Gastroesophageal sphincter (tissue), 4 donors: ENCODE measurements around the gene MOB3B. TPM values are rescaled to one million over a fixed set of nuclear protein-coding genes. Genes with fewer than 3 reads are reported as not detected.

Experiments
- ATAC-seq: fragments of 150-250 bp; one replicate; pipeline ENCODE4 v1.9.1; 2016; ENCODE audit warnings: mild to moderate bottlenecking, moderate library complexity
- H3K27ac ChIP-seq, 4 donors: fragments of 200-600 bp; sonication (generic) in 3 of 4; 1 replicate in 3 of 4; 2 replicates in 1 of 4; pipeline ENCODE4 v1.5.1; 2016 to 2019
- H3K27me3 ChIP-seq: fragments of 200-600 bp; sonication (generic); one replicate; pipeline ENCODE4 v1.5.1; 2019
- H3K36me3 ChIP-seq, 2 donors: fragments of 200-600 bp; sonication (generic); one replicate each; pipeline ENCODE4 v1.5.1; 2019; ENCODE audit warnings: control low read depth in 1 of 2
- H3K4me1 ChIP-seq, 3 donors: fragments of 200-600 bp; sonication (generic); 1 replicate in 2 of 3; 2 replicates in 1 of 3; pipeline ENCODE4 v1.5.1; 2016 to 2019; ENCODE audit warnings: control low read depth in 2 of 3
- H3K4me3 ChIP-seq, 2 donors: fragments of 200-600 bp; sonication (generic); one replicate each; pipeline ENCODE4 v1.5.1; 2019; ENCODE audit warnings: mild to moderate bottlenecking in 1 of 2, moderate library complexity in 1 of 2
- H3K9me3 ChIP-seq, 3 donors: fragments of 200-600 bp; sonication (generic); one replicate each; pipeline ENCODE4 v1.5.1; 2017 to 2019; ENCODE audit warnings: control low read depth in 2 of 3
- EP300 ChIP-seq: sonication (generic); formaldehyde crosslinking; IDR thresholded peaks from one replicate; pipeline ENCODE4 v1.6.1; 2017; ENCODE audit warnings: antibody characterized with exemption, mild to moderate bottlenecking
- POLR2A ChIP-seq, 2 donors: fragments of 450-650 bp; IDR thresholded peaks; one replicate each; pipeline ENCODE4 v1.6.1; 2017; ENCODE audit warnings: antibody characterized with exemption in 2 of 2, mild to moderate bottlenecking in 2 of 2, moderate library complexity in 1 of 2
- POLR2AphosphoS5 ChIP-seq: sonication (generic); formaldehyde crosslinking; IDR thresholded peaks from one replicate; pipeline ENCODE4 v1.6.1; 2017; ENCODE audit warnings: antibody characterized with exemption
- WGBS, 2 donors: methylation state at CpG; one replicate each; pipeline ENCODE4 v1.1.5; 2018; ENCODE audit warnings: low coverage in 1 of 2; 5-methylcytosine and 5-hydroxymethylcytosine counted together
- total RNA-seq, 4 donors: library from RNA; depleted of rRNA; stranded (reverse); fragments of >200 nt; gene quantifications; one replicate each; pipeline ENCODE4 v1.1.0, GENCODE V29; 2016
- TF ChIP-seq, protein P1 (sequence below), 4 experiments: fragments of 200-600 bp in 2 of 4; fragments of 450-650 bp in 2 of 4; sonication (generic) in 1 of 4; IDR thresholded peaks; one replicate each; pipeline ENCODE4 v1.5.1; 2017 to 2019; ENCODE audit warnings: antibody characterized with exemption in 4 of 4, mild to moderate bottlenecking in 2 of 4, moderate library complexity in 2 of 4

MOB3B gene
- total RNA-seq, 4 donors from 2014 or later = 10.2 to 12.4 (median 11.6) TPM

DNA sequence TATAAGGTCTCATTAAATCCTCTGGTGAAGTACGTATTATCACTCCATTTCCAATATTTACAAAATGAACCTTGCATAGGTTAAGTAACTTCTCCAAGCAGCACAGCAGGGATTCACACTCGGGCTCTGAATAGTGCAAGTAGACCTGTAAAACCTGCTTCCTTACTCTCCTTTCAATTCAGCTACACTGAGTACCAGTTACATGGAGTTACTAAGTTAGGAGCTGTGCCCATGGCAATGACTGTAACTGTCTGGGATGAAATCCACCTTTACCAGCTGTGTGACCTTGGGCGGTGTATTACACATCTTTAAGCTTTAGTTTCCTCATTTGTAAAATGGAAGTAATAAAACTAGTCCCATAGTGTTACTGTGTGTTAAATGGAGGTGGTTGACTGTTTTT lies 15.9 kb upstream of the MOB3B start:
- Histone ChIP-seq H3K36me3 (peaks cover 0 to 20% of the 10 kb centered on the region in 2 donors), H3K4me3 (no peak overlapping the region), H3K27ac (no peak overlapping the region), H3K27me3 (no peaks in the 10 kb centered on the region), H3K9me3 (no peaks in the 10 kb centered on the region), H3K4me1 (peaks cover 7 to 38% (median 13%) of the 10 kb centered on the region in 3 donors)
- TF ChIP-seq POLR2AphosphoS5 (no peak), EP300 (no peak), POLR2A (IDR thresholded peaks at IDR 0.05) (no peak)
- TF ChIP-seq, protein P1, sequence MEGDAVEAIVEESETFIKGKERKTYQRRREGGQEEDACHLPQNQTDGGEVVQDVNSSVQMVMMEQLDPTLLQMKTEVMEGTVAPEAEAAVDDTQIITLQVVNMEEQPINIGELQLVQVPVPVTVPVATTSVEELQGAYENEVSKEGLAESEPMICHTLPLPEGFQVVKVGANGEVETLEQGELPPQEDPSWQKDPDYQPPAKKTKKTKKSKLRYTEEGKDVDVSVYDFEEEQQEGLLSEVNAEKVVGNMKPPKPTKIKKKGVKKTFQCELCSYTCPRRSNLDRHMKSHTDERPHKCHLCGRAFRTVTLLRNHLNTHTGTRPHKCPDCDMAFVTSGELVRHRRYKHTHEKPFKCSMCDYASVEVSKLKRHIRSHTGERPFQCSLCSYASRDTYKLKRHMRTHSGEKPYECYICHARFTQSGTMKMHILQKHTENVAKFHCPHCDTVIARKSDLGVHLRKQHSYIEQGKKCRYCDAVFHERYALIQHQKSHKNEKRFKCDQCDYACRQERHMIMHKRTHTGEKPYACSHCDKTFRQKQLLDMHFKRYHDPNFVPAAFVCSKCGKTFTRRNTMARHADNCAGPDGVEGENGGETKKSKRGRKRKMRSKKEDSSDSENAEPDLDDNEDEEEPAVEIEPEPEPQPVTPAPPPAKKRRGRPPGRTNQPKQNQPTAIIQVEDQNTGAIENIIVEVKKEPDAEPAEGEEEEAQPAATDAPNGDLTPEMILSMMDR (IDR thresholded peaks at IDR 0.05) = no peak
- ATAC-seq = no peak
- WGBS, 2 donors = 81 to 100% methylated on average over 3 of the region's 3 CpGs

DNA sequence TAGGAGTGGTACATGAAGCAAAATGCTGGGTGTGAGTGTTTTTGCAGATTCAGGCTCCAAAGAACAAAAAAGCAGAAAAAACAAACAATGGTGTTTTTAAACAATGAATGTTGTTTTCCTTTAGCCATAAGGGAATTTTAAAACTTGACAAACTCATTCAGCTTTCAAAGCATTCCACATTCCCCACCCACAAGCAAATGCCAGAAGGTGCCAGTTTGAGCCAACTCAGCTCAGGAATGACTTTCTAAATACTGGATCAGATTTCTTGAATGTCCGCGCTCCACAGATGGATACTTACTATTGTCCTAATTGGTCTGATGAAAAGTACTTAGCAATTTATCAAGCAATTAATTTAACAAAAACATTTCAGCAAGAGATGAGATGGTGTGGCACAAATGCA lies 12.9 kb upstream of the MOB3B start:
- no peaks in the 10 kb centered on the region for H3K9me3 ChIP-seq
- peaks cover 17 to 58% (median 20%) of the 10 kb centered on the region in 3 donors for H3K4me1 ChIP-seq
- H3K4me3 ChIP-seq = no peak overlapping the region
- 42 to 77% methylated on average over 2 of the region's 2 CpGs for whole genome bisulfite sequencing, 2 donors
- no peak for TF ChIP-seq POLR2A (IDR thresholded peaks at IDR 0.05)
- no peak for TF ChIP-seq EP300
- TF ChIP-seq, protein P1 (IDR thresholded peaks at IDR 0.05) = no peak
- TF ChIP-seq POLR2AphosphoS5 = no peak
- peaks cover 0 to 10% of the 10 kb centered on the region in 2 donors for H3K36me3 ChIP-seq
- H3K27ac ChIP-seq = peak overlapping the region in 2 of 4 donors; percentile 3 to 93
- H3K27me3 ChIP-seq = no peaks in the 10 kb centered on the region
- ATAC-seq = no peak

DNA sequence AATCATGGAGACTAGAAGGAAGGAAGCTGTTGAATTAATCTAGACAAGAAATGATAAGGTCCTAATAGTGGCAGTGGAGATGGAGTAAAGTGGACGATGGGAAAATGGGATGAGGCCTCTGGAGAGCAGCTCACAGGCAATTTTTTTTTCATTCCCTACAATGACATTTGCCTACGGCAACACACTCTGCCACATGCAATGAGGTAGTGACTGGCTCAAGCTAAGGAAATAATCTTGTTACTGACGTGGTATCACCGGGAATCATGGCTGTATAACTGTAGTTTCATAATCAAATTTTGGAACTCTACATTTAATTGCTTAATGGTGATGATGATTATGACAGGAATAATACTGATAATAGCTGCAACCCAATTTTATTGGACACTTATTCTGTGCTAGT lies 12.1 kb upstream of the MOB3B start:
- Histone ChIP-seq H3K36me3 (peaks cover 0 to 7% of the 10 kb centered on the region in 2 donors), H3K4me3 (no peak overlapping the region), H3K27me3 (no peaks in the 10 kb centered on the region), H3K4me1 (peaks cover 17 to 60% (median 17%) of the 10 kb centered on the region in 3 donors), H3K27ac (peak overlapping the region in 3 of 4 donors; percentile 75 to 93 (median 85)), H3K9me3 (no peaks in the 10 kb centered on the region)
- WGBS, 2 donors = 86 to 91% methylated on average over 4 of the region's 4 CpGs
- ATAC-seq = no peak
- no peak for TF ChIP-seq POLR2A (IDR thresholded peaks at IDR 0.05)
- no peak for TF ChIP-seq POLR2AphosphoS5
- TF ChIP-seq, protein P1 (IDR thresholded peaks at IDR 0.05) = no peak
- TF ChIP-seq EP300 = no peak

DNA sequence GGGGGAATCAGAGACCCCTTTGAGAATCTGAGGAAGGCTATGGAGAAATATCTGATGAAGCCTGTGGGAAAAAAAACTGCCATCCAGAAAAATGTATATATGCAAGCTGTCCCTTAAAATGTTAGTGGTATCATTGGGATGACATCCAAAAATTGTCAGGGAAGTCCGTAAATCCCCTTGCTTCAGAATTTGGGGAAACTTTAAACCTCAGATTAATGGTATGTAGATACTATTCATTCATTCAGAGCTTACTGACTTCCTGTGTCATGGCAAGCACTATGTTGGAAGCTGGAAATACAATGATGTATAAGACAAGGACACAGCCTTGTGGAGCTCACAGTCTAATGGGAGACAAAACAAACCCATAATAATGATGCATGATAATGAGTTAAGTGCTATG lies 10.9 kb upstream of the MOB3B start:
- H3K36me3 ChIP-seq = peaks cover 0 to 2% of the 10 kb centered on the region in 2 donors
- WGBS, 2 donors = 11 to 20% methylated on average over 1 of the region's 1 CpG
- no peaks in the 10 kb centered on the region for H3K27me3 ChIP-seq
- TF ChIP-seq POLR2AphosphoS5 = no peak
- TF ChIP-seq POLR2A (IDR thresholded peaks at IDR 0.05) = no peak
- TF ChIP-seq, protein P1 (IDR thresholded peaks at IDR 0.05) = no peak
- TF ChIP-seq EP300 = no peak
- no peak overlapping the region for H3K4me3 ChIP-seq
- H3K4me1 ChIP-seq = peaks cover 17 to 71% (median 17%) of the 10 kb centered on the region in 3 donors
- no peak for ATAC-seq
- H3K27ac ChIP-seq = peak overlapping the region; percentile 75 to 100 (median 89)
- no peaks in the 10 kb centered on the region for H3K9me3 ChIP-seq
